DOHH2 (cell line): ENCODE data around the gene UNC5A.

ENCODE experiments used
- EZH2phosphoT487 ChIP-seq: fragments of 200-600 bp; sonication (generic); IDR thresholded peaks from 2 replicates; pipeline ENCODE4 v1.6.1; 2017; ENCODE audit warnings: borderline replicate concordance, mild to moderate bottlenecking, antibody characterized with exemption, low read length, moderate library complexity, mixed read lengths
- TF ChIP-seq, protein P1 (sequence below): fragments of 200-600 bp; sonication (generic); IDR thresholded peaks from one replicate; pipeline ENCODE4 v1.5.1; 2014; ENCODE audit warnings: antibody characterized with exemption, mild to moderate bottlenecking, low read depth, low read length; ENCODE audit not compliant: poor library complexity, severe bottlenecking

- TF ChIP-seq, protein P1, sequence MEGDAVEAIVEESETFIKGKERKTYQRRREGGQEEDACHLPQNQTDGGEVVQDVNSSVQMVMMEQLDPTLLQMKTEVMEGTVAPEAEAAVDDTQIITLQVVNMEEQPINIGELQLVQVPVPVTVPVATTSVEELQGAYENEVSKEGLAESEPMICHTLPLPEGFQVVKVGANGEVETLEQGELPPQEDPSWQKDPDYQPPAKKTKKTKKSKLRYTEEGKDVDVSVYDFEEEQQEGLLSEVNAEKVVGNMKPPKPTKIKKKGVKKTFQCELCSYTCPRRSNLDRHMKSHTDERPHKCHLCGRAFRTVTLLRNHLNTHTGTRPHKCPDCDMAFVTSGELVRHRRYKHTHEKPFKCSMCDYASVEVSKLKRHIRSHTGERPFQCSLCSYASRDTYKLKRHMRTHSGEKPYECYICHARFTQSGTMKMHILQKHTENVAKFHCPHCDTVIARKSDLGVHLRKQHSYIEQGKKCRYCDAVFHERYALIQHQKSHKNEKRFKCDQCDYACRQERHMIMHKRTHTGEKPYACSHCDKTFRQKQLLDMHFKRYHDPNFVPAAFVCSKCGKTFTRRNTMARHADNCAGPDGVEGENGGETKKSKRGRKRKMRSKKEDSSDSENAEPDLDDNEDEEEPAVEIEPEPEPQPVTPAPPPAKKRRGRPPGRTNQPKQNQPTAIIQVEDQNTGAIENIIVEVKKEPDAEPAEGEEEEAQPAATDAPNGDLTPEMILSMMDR, result no peak
- TF ChIP-seq EZH2phosphoT487, result no peak
Measured at GRCh38 chr5:176797456-176798050, 12.8 kb upstream of the UNC5A start.
